ENCODE data around the gene SPINDOC. TPM values are rescaled to one million over a fixed set of nuclear protein-coding genes. Genes with fewer than 3 reads are reported as not detected.

The SPINDOC gene
- total RNA-seq, 1 experiment from 2014 or later: 121 TPM

GRCh38 chr11:63850920-63851319 lies 37.7 kb downstream of the SPINDOC start:
- Histone ChIP-seq H4K5ac (ENCODE audit: insufficient read length, low read depth, low read length) (no peak overlapping the region), H3K14ac (ENCODE audit: insufficient read depth, low read length) (no peak overlapping the region), H2BK20ac (ENCODE audit: low read depth, low read length, poor library complexity, severe bottlenecking) (no peak overlapping the region), H3K9ac (ENCODE audit: extremely low read depth, insufficient read length, low read length) (no peak overlapping the region), H4K91ac (ENCODE audit: insufficient read length, low read depth, low read length) (no peak overlapping the region), H3K18ac (ENCODE audit: insufficient read length, low read depth, low read length) (no peak overlapping the region), H4K20me1 (ENCODE audit: control insufficient read depth, insufficient read depth, insufficient read length) (peaks cover 4% of the 10 kb centered on the region), H2BK120ac (ENCODE audit: low read depth, low read length, poor library complexity, severe bottlenecking) (no peak overlapping the region), H3K4ac (ENCODE audit: low read depth, low read length) (no peak overlapping the region), H3T11ph (ENCODE audit: low read length) (no peak overlapping the region), H2AFZ (ENCODE audit: low read length) (no peak overlapping the region), H2BK15ac (ENCODE audit: low read depth, low read length) (no peak overlapping the region), H3K27ac (ENCODE audit: insufficient read length, low read depth, low read length) (no peak overlapping the region), H2AK5ac (ENCODE audit: insufficient read length, low read length) (no peak overlapping the region), H2BK12ac (ENCODE audit: insufficient read length, low read depth, low read length) (no peak overlapping the region), H3K4me2 (ENCODE audit: insufficient read depth, insufficient read length, low read length) (no peak overlapping the region), H2BK5ac (ENCODE audit: insufficient read length, low read length) (no peak overlapping the region), H3K79me2 (ENCODE audit: insufficient read depth, low read length) (peaks cover 18% of the 10 kb centered on the region; the same call in 1 of the 2 replicates), H3K9me3 (ENCODE audit: control insufficient read depth, low read depth, low read length) (no peaks in the 10 kb centered on the region), H3K27me3 (ENCODE audit: insufficient read depth, low read length) (no peaks in the 10 kb centered on the region), H3K4me1 (ENCODE audit: insufficient read depth, low read length) (peaks cover 8% of the 10 kb centered on the region), H3K79me1 (ENCODE audit: insufficient read depth, low read depth, low read length, poor library complexity, severe bottlenecking) (peaks cover 25% of the 10 kb centered on the region), H3K56ac (ENCODE audit: insufficient read length, low read depth, low read length) (no peak overlapping the region), H4K8ac (replicated peaks; ENCODE audit: insufficient read length, low read depth, low read length) (no peak overlapping the region), H3K23ac (ENCODE audit: insufficient read length, low read depth, low read length) (no peak overlapping the region), H3K23me2 (ENCODE audit: insufficient read length, low read depth, low read length, poor library complexity, severe bottlenecking) (no peaks in the 10 kb centered on the region)
- no peak for DNase-seq
- Mint-ChIP-seq H3K27ac (peak overlapping the region; percentile 2 to 57 (median 53); a peak in 3 of 7 replicates), H3K4me3 (no peak overlapping the region), H3K27me3 (ENCODE audit: low read depth) (no peaks in the 10 kb centered on the region; the same call in 1 of the 2 replicates), H3K9me3 (no peaks in the 10 kb centered on the region; a peak in 2 of 5 replicates), H3K4me1 (peaks cover 26 to 34% of the 10 kb centered on the region in 2 experiments), H3K36me3 (ENCODE audit: insufficient read depth in 1 of 3, low read depth in 3 of 3) (peaks cover 6 to 35% (median 24%) of the 10 kb centered on the region in 3 experiments; a peak in 6 of 7 replicates)
- TF ChIP-seq CTCF (conservative IDR thresholded peaks at IDR 0.05): no peak
- no CpG with 5 or more reads among the region's 5 CpGs for WGBS (ENCODE audit: extremely low coverage, insufficient read length, low lambda C conversion rate)

Data from H9 (cell line).